Endometrial microvascular endothelial cells (primary cell): ENCODE results near the gene TTC23. TPM values are rescaled to one million over a fixed set of nuclear protein-coding genes. Genes with fewer than 3 reads are reported as not detected.

Experiments
- in situ Hi-C: cut with HindIII; loops from 2 replicates; pipeline ENCODE4 v1.10.0; 2017; ENCODE audit warnings: low sequenced_read_pairs, low pct_unique_long_range_greater_than_20kb; ENCODE audit errors: inconsistent ontology term
- total RNA-seq: library from RNA; depleted of rRNA; stranded (reverse); fragments of >200 nt; gene quantifications from one replicate; pipeline ENCODE4 v1.2.3, GENCODE V29; 2015; ENCODE audit errors: inconsistent ontology term

The TTC23 gene
- total RNA-seq, 1 donor from 2014 or later = 8.1 TPM

DNA sequence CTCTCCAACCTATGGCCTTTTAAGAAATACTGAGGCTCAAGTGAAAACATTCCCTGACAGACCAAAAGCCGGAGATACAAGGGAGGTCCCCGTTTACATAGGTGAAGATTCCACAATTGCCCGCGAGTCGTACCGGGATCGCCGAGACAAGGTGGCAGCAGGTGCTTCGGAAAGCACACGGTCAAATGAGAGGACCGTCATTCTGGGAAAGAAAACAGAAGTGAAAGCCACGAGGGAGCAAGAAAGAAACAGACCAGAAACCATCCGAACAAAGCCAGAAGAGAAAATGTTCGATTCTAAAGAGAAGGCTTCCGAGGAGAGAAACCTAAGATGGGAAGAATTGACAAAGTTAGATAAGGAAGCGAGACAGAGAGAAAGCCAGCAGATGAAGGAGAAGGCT is 119.7 kb downstream of the TTC23 start:
- in situ Hi-C loops = loop anchor here (10.0 kb wide), 1 partner anchor 85 kb away; no protein-coding TSS in a partner anchor

DNA sequence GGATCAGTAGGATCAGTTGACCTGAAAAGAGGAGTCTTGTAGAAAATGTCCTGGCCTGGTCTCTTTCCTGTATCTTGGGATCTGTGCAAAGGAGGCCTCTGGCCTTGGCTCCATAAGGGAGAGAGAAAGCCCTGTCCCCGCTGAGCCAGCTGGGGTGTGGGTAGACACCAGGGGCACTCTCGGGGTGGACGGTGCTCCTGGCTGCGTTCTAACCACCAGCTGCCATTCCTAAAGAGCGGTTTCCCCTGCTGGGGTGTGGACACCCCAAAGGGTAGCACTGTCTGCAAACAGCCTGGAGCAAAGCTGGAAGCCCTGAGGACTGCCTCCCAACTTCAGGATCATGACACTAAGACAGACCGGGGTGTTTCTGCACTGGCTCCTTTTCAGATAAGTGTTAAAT is 121.0 kb downstream of the TTC23 start:
- in situ Hi-C loops = loop anchor here (10.0 kb wide), 1 partner anchor 86 kb away; no protein-coding TSS in a partner anchor

- in situ Hi-C loops = loop anchor here (10.0 kb wide), 1 partner anchor 87 kb away; no protein-coding TSS in a partner anchor
Observed at GRCh38 chr15:99127773-99128172, 121.6 kb downstream of the TTC23 start.

GRCh38 chr15:99126930-99127329 is 122.5 kb downstream of the TTC23 start:
- in situ Hi-C loops = loop anchor here (10.0 kb wide), 1 partner anchor 88 kb away; no protein-coding TSS in a partner anchor

DNA sequence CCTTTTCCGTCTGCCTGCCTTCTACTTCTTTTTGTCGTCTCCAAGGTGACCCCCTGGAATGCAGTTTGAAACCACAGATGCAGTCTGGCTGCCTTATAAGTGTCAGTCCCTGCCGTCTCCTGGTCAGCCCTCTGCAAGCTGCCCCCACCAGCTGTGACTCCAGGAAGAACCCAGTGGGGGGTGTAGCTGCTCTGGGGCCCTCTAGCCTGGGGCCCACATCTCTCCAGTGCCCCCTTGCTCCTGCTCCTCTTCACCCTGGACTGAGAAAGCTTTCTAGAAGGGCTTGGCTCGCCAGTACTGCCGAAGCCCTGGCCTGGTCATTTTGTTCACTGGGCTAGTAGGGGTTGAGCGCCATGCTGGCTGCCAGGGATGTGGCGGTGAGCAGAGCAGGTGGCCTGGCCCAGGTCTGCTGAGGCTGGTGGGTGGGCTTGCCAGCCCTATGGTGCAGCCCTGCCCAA is 123.2 kb downstream of the TTC23 start:
- in situ Hi-C loops = loop anchor here (10.0 kb wide), 1 partner anchor 89 kb away; no protein-coding TSS in a partner anchor

DNA sequence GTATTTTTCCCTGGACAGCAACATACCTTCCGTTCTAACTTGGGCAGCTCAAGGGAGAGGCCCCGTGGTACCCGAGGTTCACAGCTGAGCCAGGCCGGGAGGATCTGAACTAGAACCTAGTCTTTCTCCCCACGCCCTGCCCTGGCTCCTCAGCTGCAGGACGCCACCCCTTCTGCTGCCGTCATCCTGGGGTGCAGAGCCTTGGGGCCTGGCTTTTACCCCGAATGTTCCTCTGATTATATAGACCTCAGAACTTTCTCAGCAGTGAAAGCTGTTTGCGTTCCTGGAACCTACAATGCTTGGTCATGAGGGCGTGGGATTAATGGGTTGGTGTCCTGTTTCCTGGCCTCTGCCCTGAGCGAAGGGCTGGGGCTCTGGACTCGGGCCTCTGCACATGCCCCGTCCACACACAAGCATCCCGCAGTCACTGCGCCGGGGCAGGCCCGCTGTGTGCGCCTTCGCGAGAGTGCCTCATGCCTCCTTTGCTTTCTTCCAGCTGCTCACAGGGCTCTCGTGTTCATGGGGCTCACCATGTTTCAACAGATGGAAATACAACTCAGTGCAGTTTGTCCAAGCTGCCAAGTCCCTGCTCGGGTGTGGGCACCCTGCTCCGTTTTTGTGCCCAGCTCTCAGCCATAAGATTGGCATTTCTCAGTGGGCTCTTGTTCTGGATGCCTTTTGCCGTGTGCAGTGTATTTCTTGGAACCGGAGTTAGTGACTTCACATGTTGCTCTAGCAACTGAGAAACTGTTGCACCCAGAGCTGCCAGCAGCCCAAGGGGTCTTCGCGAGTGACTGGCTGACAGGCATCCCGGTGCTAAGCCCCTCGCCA is 124.1 kb downstream of the TTC23 start:
- in situ Hi-C loops = loop anchor here (10.0 kb wide), 1 partner anchor 90 kb away; no protein-coding TSS in a partner anchor

- in situ Hi-C loops = loop anchor here (10.0 kb wide), 1 partner anchor 90 kb away; no protein-coding TSS in a partner anchor
Observed at GRCh38 chr15:99124641-99125040, 124.7 kb downstream of the TTC23 start.

DNA sequence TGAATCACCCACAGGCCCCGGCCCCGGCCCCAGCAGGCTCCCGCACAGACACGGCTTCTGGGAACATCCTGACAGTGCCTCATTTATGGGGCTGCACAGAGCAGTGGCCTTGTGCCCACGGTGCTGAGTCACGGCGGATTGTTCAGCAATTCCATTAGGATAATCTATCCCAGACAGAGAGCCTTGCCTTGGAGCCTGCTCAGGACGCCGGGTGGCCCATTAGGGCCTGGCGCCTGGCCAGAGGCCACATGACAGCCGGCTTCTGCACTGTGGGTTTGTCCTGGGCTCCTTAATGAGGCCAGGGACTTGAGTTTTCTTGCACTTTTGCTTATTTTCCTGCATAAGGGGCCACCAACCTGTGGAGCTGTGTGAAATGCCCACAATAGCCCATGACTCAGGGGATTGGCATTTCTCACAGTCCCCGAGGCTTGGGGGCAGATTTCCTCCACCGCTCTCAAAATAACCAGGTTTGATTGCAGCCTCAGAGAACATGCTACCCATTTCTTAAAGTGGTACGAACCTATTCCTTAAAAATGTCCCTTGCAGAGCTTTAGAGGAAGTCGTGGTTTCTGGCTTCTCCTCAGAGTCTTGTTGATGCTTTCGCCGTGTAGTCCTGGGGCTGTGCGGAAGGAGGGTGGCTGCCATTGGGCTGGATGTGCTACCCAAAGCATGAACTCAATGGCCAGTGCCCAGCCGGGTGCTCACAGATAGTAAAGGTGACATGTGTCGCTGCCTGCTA is 125.5 kb downstream of the TTC23 start:
- in situ Hi-C loops = loop anchor here (10.0 kb wide), 1 partner anchor 91 kb away; no protein-coding TSS in a partner anchor

DNA sequence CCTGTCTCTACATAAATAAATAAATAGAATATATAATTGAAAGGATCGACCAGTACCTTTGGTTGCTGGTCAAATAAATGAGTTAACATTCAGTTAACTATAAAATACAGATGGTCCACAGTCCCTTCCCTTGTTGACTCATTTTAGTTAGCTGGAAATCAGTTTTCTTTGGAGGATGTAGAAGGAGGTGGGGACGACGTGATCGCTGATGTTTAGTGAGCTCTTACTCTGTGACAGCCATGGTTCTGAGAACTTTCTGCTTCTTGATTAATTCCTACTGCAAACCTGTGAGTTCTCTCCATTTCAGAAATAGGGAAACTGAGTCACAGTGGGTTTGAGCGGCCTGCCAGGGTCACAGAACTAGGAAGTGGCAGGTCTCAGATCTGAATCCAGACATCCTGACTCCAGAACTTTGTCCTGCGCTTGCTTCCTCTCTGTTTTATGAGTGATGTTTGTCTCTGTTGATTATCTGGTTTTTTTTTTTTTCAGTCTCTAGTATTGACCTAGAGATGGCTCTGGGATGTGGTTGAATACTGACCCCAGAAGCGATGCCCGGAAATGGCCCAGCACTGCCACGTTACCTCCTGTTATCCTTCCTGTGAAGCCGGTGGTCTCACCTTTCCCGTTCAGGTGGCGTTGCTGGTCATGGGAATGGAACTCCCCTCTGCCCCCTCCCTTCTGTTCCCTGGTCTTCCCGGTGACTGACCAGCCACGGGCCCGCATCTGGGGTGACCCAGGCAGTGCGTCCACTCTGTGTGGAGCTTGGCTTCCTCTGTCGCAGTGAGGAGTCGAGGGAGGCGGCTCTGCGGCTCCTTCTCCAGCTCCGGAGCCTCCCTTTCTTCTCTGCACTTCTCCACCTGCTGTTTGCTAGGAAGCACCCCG is 126.3 kb downstream of the TTC23 start:
- in situ Hi-C loops = loop anchor here (10.0 kb wide), 1 partner anchor 92 kb away; no protein-coding TSS in a partner anchor

- in situ Hi-C loops = loop anchor here (10.0 kb wide), 1 partner anchor 93 kb away; no protein-coding TSS in a partner anchor
Observed at GRCh38 chr15:99121691-99122410, 127.5 kb downstream of the TTC23 start.

GRCh38 chr15:99121207-99121606 is 128.2 kb downstream of the TTC23 start:
- in situ Hi-C loops = loop anchor here (10.0 kb wide), 1 partner anchor 94 kb away; no protein-coding TSS in a partner anchor

DNA sequence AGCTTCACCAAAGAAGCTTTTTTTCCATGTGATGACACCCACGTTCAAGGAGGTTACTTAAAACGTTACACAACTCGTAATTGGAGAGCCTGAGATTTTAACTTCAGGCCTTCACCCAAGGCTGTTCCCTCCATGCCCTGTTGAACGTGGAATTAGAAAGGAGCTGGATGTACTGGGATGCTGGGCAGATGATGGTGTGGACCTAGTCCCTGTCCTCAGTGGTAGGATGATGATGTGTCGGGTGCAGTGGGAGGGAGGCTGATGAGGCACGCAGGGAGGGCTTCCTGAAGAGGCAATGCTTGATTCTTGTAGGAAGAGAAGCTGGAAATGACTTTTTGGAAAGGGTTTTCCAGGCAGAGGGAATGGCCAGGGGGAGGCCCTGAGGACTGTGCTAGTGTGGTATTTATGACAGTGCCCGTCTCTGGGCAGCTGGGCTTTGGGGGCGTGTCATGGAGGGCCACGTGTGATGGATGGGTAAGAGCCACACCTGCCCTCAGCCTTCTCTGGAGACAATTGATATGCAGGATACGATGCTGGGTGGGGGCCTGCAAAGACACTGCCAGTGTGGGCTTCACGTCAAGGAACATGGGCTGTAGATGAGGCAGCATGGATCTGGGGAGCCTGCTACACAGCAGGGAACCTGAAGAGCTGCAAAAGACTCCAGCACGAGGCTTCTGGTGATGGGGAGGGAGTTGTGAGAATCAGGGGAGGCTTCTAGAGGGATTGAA is 129.2 kb downstream of the TTC23 start:
- in situ Hi-C loops = loop anchor here (10.0 kb wide), 1 partner anchor 95 kb away; no protein-coding TSS in a partner anchor

- in situ Hi-C loops = no loop called here
Observed at GRCh38 chr15:99118801-99119546, 130.4 kb downstream of the TTC23 start.

DNA sequence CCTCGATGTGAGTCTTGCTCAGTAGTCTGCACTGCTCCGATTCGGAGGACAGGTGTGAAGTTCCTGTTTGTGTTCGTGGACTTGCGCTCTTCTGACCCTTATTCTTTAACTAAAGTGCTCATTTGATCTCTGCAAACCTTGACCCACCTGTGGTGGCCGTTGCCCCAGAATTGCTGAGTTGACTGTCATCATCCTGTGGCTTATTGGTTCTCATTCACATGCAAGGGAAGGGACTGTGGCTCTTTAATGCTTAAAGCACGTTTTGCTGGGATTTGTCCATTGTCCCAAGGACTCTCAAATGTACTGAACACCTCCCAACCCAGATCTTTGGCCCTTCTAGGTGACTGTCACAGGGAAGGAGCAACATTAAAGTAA is 131.1 kb downstream of the TTC23 start:
- in situ Hi-C loops = no loop called here

GRCh38 chr15:99117563-99118257 is 131.7 kb downstream of the TTC23 start:
- in situ Hi-C loops = no loop called here

DNA sequence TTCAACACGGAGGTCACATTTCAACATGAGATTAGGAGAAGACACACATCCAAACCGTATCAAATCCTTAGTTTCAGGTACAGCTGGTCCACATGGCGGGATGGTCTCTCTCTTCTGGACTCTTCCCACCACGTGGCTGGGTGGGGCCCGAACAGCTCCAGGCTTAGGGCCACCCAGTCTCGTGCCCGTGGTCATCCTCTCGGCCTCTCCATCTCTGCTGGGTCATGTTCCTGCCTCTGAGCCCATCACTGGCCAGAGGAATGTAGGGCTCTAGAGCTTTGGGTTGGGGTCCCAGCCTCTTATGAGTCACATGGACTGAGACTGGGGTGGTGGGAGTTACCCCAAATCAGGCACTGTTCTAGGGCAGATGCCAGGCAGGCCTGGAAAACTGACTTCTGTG is 132.3 kb downstream of the TTC23 start:
- in situ Hi-C loops = no loop called here
